GM19025 (cell line): ENCODE measurements around the gene NAALADL1.
"Not testable (repeated sequence)": the region's sequence is repeated elsewhere in the genome, so short reads cannot be mapped to it uniquely, and the experiment has no call there.

Experiments used
- ATAC-seq: cut with Tn5 transposase; IDR thresholded peaks from one replicate; pipeline ENCODE4 v1.9.1; 2021; ENCODE audit warnings: mild to moderate bottlenecking, low read depth, moderate library complexity; ENCODE audit not compliant: unreplicated experiment

Gene NAALADL1

DNA sequence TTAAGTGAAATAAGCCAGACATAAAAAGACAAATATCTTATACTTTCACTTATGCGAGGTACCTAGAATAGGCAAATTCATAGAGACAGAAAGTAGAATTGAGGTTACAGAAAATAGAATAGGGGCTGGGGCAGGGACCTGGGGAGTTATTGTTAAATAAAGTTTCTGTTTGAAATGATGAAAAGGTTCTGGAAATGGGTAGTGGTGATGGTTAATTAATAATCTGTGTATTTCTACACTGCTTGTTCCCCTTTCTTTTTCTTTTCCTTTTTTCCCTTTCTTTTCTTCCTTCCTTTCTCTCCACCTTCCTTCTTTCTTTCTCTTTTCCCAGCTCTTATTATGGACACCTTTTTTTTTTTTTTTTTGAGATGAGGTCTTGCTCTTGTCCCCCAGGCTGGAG, 2.8 kb downstream of the NAALADL1 start:
- ATAC-seq = no peak

DNA sequence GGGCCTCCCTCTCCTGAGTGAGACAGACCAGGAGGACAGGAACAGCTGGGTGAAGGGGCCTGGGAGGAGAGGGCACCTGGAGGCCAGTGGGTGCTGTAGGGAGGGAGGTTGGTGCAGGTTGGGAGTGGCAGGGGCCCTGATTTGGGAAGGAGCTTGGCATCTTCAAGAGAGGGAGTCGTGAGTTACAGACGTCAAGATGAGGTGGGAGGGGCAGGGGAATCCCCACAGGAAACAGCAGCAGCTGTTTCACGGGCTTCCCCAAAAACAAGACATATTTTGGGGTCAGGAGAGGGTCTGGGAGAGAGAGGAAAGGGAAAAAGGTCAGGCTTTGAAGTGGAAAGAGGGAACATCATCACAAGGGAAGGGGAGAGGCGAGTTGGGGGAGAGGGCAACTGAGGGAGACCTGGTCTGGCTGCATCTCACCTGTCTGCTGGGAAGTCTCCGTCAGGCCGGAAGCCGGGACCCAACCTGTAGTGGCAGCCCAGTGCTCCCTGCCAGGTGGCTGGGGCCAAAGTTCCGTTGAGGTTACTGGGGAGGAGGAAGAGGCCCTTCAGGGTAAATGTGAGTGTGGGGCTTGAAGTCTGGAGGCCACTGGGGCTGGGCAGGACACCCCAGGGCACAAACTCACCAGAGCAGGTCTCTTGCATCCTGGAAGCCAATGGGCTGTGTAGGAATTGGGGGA, 4.4 kb downstream of the NAALADL1 start:
- ATAC-seq = no peak

DNA sequence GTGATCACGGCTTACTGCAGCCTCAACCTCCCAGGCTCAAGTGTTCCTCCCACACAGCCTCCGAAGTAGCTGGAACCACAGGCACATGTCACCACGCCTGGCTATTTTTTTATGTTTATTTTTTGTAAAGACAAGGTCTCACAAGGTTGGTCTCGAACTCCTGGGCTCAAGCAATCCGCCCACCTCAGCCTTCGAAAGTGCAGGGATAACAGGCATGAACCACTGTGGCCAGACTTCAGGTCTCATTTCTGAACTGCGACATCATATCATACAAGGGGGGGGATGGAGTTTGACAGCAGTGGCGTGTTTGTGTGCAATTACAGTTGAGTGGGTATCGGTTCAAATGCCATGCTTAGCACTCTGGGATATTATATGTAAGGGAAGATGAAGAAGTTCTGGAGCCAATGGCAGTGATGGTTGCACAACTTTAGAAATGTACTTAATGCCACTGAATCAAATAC, 6.9 kb downstream of the NAALADL1 start:
- no peak for ATAC-seq

DNA sequence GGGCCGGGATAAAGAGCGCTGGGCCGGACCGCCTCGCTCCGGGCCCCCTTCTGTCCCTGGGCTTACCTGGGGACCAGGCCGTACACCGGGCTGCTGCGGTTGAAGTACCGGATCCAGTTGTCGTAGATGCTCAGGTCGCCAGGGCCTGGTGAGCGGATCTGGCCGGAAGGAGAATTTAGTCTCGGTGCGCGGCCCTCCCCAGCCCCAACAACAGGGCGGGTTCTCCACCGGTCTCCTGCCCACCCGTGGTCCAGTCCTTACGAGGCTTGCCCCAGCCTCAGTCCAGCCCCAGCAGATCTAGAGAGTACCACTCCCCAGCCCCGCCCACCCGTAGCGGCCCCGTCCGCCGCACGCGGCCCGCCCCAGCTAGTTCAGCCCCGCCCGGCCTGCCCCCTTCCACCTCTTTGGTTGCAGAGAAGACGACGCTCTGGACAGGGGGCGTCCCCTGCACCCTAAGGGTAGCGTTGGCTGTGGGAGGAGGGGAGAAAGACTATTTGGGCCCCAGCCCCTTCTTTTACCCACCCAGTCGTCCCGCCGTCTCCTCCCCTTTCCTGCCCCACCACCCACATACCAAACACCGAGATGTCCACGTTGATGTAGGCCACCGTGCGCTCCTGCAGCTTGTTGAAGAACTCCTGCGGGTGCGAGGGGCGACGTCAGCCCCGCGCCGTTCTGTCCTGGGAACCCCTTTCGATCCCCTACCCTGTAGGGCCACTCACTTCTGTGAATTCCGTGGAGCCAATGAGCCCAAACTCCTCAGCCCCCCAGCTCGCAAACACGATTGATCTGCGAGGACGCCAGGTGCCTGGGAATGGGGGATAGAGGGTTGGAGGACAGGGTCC, 10.6 kb downstream of the NAALADL1 start:
- no peak for ATAC-seq

DNA sequence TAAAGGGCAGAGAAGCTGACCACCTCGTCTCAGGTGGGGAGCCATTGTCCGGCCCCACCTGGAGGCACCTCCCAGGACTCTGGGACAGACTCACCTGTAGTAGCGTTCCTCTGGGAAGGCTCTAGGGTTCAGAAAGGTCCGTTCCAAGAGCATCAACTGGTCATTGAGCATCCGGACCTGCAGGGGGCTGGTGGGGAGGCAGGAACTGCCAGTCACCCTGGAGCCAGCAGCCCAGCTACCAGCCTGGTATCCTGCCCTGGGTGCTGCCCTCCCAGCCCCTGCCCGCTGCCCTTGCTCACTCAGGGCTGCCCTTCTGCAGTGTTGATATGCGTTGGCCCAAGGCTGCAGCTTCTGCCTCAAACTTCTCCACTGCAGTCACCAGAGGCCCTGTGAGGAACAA, 12.6 kb downstream of the NAALADL1 start:
- ATAC-seq = no peak

DNA sequence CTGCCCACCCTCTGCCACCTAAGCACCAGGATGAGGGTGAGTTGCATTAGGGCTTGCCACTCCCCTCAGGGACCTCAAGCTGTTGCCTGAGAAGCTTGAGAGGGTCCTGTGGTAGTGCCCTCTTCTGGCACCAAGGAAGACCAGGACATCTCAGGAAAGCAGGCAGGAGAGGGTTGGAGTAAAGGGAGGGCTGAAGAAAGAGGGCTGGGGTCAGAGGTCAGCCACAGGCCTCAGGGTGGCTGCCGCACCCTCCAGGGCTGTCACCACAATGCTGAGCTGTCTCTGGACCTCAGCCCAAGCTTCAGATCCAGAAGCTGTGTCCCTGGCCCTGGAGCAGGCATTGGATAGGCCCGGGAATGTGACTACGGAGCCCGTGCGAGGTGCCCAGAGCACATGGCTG, 13.3 kb downstream of the NAALADL1 start:
- ATAC-seq = no peak

DNA sequence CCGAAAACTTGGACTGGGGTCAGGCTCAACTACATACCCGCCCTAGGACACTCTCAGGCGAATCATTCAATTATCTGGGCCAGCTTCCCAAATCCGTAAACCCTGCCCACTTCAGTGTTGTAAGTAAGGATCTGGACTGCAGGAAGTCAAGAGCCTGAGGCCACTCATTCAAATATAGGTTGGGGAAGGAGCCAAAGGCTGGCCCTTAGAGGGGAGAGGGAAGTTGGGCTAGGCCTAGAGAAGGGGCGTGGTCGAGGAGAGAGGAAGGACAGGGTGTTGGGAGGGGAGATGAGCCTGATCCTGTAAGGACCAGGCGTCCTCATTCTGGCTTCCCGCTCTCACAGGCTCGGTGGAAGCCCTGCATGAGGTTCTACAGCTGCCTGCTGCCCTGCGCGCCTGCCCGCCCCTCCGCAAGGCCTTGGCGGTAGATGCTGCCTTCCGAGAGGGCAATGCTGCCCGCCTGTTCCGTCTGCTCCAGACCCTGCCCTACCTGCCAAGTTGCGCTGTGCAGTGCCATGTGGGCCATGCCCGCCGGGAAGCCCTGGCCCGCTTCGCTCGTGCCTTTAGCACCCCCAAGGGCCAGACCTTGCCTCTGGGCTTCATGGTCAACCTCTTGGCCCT, 14.4 kb downstream of the NAALADL1 start:
- ATAC-seq = no peak

DNA sequence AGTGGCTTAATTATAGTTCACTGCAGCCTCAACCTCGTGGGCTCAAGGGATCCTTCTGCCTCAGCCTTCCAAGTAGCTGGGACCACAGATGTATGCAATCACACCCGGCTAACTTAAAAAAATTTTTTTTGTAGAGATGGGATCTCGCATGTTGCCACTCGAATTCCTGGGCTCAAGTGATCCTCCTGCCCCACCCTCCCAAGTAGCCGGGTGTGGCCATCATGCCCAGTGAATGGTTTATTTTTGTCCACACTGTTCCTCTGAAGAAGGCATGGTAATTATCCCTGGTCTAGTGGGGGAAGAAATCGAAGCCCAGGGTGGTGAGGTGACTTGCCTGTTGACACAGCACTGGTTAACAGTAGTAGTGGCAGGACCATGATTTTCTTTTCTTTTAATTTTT, 15.5 kb downstream of the NAALADL1 start:
- no peak for ATAC-seq

DNA sequence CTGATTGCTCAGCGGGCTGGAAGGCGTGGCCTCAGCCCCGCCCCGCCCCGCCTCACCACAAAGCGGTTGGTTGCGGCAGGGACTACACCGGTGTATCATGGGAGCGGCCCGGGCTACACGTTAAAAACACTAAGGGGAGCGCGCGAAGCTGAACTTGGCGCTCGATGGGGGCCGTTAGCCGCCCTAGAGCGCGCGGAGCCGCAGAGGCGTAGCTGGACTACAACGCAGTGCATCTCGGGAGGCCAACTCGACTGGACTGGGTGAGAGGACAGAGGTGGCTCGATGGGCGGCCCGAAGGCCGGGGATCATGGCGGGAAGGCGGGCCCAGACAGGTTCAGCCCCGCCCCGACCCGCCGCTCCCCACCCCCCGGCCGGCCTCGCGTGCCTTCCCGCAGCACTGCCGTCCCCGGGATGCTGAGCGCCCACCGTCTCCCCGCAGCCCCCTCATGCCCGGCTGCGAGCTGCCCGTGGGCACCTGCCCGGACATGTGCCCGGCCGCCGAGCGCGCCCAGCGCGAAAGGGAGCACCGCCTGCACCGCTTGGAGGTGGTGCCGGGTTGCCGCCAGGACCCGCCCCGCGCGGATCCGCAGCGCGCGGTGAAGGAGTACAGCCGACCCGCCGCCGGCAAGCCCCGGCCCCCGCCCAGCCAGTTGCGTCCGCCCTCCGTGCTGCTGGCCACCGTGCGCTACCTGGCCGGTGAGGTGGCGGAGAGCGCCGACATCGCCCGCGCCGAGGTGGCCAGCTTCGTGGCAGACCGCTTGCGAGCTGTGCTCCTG, 17.3 kb downstream of the NAALADL1 start, which contains the start of gene SAC3D1:
SAC3D1 (plus strand) TSS at position 364 of the 776 bp plus-strand sequence; CDS start at position 447, 83 bp downstream.
- peak; percentile 86 for ATAC-seq

DNA sequence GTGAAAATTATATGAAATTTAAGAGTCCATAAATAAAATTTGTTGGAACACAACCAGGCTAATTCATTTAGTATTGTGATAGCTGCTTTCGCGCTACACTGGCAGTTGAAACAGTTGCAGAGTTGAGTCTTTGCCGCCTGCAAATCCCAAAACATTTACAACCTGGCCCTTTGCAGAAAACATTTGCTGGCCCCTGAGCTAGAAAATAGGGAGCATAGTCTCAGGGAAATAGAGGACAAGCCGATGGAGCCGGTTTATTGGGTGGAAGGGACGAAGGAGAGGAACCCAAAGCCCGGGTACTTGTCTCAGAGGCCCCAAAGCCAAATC, 17.9 kb downstream of the NAALADL1 start:
- ATAC-seq = no peak

DNA sequence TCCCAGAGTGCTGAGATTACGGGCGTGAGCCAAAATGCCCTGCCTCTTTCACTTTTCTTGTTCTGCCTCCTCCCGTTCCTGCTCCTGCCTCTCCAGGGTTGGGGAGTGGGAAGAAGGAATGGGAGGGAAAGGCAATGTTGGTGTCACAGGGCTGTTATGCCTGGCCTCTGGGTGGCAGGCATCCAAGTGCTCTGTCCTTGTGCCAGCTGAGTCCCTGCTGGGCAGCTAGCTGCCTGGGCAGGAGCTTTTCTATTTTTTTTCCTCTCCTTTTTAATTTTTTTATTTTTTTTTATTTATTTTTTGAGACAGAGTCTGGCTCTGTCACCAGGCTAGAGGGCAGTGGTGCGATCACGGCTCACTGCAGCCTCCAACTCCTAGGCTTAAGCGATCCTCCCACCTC, 21.4 kb downstream of the NAALADL1 start:
- ATAC-seq = no peak

DNA sequence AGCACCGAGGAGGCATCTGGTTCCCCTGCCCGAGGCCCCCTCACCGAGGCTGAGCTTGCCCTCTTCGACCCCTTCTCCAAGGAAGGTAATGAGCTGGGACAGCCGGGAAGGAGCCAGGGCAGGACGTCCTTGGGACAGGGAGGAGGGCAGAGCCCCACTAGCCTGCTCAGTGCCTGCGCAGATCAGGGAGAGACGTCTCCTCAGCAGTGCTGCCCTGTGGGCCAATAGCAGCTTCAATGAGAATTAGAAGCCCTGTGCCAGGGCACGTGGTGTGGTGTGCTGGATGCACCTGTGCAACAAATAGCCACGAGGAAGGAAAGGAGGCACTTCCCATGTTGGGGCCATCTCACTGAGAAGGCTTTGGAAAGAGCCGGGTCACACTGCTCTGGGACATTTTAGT, 22.8 kb downstream of the NAALADL1 start:
- ATAC-seq = no peak

DNA sequence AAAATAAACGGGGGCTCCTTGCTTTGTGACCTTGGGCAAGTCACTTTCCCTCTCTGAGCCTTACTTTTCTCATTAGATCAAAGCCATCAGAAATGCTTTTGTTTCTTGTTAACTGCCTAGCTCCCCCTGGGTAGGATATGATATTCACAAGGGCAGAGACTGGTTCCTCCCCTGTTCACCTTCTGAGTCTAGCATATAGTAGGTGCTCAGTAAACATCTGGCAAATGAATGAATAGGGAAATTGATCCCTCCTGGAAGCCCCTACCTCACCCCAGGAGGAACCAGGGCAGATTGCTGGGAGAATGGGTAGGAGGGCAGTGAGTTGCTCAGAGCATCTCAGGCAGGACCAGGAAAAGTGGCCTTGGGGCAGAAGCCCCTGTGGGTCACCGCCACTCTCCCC, 23.9 kb downstream of the NAALADL1 start:
- ATAC-seq = no peak

DNA sequence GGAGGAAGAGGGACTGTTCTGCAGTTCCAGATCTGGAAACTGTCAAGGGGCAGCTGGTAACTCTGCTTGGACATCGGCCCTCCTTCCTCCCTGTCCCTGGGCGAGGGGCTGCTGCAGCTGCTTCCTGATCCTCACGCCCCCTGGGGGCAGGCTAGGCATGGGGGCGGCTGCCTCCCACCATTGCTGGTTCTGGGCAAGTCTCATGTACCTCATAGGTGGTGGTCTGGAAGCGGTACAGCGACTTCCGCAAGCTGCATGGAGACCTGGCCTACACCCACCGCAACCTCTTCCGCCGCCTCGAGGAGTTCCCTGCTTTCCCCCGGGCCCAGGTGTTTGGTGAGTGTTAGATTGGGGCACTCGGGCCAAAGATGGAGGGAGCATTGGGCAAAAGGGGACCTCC, 26.1 kb downstream of the NAALADL1 start:
- no peak for ATAC-seq

DNA sequence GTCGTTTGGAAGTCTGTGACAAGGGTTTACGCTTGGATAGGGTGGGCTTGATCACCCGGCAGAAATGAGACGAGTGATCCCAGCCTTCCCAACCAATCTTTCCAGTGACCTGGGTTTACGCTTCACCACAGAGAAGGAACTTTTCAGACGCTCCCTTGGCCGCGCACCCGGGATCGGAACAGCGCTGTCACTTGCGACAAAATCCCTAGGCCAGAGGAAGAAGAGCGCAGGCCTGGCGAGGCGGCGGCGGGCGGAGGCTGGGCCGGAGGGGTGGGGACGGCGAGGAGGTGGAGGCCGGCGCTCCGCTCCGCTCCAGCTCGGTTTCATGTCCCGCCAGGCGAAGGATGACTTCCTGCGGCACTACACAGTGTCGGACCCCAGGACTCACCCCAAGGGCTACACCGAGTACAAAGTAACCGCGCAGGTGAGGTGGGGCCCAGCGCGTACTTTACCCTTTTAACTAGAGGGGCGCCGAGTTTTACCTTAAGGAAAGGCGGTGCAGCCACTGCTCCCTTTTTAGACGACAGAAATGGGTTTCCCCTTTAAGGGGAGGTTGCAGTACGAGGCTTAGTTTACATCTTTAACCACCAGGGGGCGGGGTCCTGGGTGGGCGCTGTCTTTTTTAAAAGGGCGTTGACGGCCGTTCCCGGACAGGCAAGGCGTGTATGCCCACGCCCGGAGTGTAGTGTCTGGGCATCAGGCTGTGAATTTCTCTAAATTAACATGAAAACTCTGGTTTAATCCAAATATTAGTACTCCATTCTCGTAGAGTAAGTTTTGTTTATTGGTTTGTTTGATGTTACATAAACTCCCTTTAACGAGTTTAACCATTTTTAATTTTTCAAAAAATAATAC, 30.9 kb downstream of the NAALADL1 start, which contains the start of gene SNX15:
SNX15 (plus strand) TSS at position 227 of the 855 bp plus-strand sequence; CDS start at position 326, 99 bp downstream.
- peak; percentile 84 for ATAC-seq

DNA sequence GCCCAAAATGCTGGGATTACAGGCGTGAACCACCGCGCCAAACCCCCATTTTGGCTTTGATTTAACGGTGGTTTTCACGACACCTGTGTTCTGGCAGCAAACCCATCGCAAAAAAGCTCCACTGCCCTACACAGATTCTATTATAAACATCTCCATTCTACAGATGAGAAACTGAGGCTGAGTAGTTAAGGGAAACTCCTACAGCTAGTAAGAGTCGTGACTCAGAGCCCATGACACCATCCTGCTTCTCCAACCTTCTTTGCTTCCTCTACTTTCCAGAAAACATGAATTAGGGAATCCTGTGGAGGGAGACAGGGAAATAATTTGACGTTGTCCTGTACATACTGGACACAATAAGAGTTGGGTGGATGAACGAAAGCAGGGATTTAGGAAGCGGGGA, 31.5 kb downstream of the NAALADL1 start:
- ATAC-seq = no peak

DNA sequence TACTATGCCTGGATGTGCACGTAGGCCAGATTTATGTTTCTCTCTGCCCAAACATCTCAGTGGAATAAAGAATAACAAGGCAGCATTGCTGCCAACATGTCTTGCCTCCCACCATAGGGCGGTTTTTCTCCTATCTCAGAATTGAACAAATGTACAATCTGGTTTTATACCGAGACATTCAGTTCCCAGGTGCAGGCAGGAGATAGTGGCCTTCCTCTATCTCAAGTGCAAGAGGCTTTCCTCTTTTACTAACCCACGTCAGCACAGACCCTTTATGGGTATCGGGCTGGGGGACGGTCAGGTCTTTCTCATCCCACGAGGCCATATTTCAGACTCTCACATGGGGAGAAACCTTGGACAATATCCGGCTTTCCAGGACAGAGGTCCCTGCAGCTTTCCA, 34.9 kb downstream of the NAALADL1 start:
- not testable (repeated sequence) for ATAC-seq

DNA sequence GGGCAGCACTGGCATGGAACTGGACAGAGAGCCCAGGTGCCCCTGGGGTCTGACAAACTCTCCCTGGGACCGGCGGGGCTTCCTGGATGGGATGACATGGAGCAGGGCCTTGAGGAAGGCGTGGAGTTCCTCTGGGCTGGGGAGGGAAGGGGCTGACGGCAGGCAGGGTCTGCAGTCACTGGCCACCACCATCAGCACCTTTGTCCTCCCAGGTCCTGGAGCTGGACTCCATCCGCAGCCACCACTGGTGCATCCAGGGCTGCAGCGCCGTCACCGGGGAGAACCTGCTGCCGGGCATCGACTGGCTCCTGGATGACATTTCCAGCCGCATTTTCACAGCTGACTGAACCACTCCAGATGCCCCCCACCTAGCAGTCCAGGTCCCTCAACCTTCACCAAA, 36.8 kb downstream of the NAALADL1 start:
- ATAC-seq = no peak

DNA sequence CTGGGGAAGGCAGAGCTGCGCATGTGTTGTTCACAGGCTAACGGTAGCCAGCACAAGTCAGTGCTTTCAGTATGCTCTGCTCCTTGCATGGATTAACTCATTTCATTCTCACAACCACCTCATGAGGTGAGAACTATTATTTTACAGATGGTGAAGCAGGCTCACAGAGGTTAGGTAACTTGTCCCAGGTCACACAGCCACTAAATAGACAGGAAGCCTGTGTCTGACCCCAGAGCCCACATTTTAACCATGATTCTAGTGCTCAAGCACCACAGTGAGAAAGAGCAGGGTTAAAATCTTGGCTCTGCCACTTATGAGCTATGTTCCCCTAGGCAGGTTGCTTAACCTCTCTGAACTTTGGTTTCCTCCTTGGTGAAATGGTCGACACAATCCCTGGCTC, 37.4 kb downstream of the NAALADL1 start:
- ATAC-seq = no peak

DNA sequence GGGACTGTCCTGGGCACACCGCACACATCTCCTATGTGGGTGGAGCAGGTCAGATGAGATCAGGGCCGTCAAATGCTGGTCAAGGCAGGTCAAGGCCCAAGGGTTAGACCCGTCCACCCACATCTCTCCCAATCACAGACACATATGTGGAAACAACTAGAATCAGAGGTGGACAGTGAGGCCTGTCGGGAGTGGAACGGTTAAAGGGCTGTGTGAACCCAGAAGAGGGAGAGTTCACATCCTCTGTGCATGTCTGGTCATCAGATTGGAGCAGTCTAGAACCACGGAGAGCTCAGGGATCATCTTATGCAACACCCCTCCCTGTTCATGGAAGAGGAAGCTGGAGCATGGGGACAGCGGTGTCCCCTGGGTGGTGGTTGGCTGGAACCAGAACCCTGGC, 38.5 kb downstream of the NAALADL1 start:
- ATAC-seq = no peak
